GM21529 (cell line): ENCODE results near the gene DCAF7.

Experiments used
- ATAC-seq: cut with Tn5 transposase; IDR thresholded peaks from one replicate; pipeline ENCODE4 v1.9.1; 2021; ENCODE audit not compliant: unreplicated experiment

DCAF7 gene

GRCh38 chr17:63579633-63580032, 29.4 kb downstream of the DCAF7 start:
- no peak for ATAC-seq

DNA sequence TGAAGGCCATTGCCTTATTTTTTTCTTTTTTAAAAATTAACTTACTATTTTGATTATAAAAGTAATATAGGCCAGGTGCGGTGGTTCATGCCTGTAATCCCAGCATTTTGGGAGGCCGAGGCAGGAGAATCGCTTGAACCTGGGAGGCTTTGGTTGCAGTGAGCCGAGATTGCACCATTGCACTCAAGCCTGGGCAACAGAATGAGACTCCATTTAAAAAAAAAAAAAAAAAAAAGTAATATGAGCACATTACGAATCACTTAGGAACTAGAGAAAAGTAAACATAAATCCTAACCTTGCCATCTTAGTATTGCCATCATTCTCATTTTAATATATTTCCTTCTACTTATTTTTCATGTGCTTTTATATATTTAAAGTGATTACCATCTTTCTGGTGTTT, 37.5 kb downstream of the DCAF7 start:
- no peak for ATAC-seq

DNA sequence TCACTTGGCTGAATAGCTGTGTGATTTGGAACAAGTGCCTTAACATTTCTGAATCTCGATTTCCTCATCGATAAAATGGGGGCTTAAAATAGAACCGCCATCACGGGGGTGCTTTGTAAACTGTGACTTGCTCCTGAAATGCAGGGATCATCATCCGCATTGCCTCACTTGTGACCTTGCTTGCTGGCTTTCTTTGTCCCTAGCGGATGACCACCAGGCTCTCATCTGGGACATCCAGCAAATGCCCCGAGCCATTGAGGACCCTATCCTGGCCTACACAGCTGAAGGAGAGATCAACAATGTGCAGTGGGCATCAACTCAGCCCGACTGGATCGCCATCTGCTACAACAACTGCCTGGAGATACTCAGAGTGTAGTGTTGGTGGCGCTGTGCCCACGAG, 38.5 kb downstream of the DCAF7 start:
- no peak for ATAC-seq

GRCh38 chr17:63589646-63590045, 39.4 kb downstream of the DCAF7 start:
- ATAC-seq, result no peak

DNA sequence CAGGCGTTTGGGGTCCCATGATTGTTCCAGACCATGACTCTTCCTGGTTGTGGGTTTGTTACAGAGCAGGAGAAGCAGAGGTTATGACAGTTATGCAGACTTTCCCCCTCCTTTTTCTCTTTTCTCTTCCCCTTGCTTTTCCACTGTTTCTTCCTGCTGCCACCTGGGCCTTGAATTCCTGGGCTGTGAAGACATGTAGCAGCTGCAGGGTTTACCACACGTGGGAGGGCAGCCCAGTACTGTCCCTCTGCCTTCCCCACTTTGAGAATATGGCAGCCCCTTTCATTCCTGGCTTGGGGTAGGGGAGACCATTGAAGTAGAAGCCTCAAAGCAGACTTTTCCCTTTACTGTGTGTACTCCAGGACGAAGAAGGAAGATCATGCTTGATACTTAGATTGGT, 42.5 kb downstream of the DCAF7 start:
- ATAC-seq, result no peak

GRCh38 chr17:63595132-63595531, 44.9 kb downstream of the DCAF7 start:
- ATAC-seq, result no peak

DNA sequence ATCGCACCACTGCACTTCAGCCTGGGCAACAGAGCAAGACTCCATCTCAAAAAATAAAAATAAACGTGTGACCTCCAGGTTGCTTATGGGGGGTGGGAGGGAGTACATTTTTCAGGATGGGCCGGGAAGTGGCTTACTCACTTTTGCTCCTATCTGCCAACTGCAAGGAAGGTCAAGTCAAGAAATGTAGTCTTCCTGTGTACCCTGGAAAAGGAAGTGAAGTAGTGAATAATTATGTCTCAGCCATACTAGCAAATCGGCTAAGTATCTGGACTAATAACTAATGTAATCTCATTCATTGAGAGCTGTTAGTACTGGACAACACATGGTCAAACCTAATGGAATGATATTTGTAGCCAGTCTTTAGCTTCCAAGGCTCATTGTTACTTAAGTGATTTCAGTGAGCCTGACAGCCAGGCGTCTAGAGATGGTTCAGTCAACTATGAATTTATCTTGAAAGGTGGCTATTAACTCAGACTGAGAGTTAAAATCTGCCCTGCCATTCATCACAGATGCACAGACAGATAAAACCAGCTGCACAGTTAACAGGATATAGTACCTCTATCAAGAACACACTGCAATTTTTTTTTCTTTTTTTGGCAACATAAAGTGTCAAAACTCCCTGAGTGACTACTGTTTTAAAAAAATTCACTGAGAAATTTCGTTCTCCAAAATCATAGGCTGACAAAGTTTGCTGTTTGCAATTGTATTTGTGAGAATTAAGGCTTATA, 46.7 kb downstream of the DCAF7 start:
- no peak for ATAC-seq

- no peak for ATAC-seq
Measured at GRCh38 chr17:63598281-63598680, 48.0 kb downstream of the DCAF7 start.

- ATAC-seq, result peak; percentile 89
Measured at GRCh38 chr17:63600569-63601438, 50.5 kb downstream of the DCAF7 start, which contains the start of gene TACO1. Gene TACO1 (plus strand): TSS chr17:63600895. CDS start chr17:63601084, 189 bp downstream.

GRCh38 chr17:63601439-63602371, 51.4 kb downstream of the DCAF7 start:
- ATAC-seq, result no peak

- no peak for ATAC-seq
Measured at GRCh38 chr17:63609816-63610573, 59.7 kb downstream of the DCAF7 start.

GRCh38 chr17:63610854-63611253, 60.6 kb downstream of the DCAF7 start:
- ATAC-seq, result no peak

DNA sequence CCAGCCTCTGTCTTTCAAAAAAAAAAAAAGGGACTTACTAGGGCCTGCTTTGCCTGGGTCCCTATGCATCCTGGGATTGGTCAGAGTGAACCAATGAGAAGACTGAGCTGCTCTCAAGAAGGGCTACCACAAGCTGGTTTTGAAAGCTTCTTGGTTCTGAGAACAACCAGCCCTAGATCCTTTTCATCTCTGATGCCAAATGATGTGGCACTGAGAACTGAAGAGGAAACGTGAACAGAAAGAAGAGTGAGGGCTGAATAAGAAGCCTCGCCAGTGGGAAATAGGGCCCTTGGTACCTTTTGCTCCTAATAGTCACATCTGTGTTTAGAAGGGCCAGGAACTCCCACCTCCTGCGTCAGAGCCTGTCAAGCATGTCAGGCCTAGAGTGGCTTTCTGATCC, 61.1 kb downstream of the DCAF7 start:
- ATAC-seq, result no peak

DNA sequence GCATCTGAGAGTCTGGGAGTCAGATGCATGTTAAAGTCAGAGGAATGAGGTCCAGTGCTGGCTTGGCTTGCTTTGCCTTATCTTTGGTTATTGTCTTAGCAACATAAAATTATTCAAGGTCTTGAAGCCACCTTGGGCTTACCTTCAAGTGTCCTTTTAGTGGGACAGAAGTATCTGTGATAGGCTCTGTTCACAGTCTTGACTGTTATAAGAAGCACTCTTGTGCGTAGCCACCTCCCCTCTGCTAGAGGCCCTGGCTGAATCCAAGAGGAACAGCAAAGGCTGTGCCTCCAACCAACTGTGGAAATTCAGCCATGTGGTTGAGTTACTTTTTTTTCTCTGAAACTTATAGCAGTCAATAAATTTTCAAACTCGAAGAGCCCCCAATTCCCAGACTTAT, 63.4 kb downstream of the DCAF7 start:
- no peak for ATAC-seq

DNA sequence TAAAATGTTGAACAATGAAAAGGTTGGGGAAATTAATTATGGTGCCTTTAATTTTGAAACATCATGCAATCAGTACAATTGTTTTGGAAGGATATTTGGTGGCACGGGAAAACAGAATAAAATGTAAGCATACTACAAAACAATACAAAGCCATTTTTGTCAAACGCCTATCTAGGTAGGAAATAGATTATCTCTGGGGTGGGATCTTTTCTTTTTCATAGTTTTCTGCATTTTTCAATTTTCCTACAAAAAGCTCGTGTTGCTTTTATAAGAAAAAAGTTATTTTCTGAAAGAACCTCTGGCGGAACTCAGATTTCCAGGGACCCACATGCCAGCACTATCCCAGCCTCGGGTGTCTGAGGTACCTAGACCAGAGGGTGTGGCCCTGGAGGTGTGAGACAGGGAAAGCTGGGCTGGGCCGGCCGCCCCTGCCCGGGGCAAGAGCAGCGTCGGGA, 71.0 kb downstream of the DCAF7 start:
- no peak for ATAC-seq

- peak; percentile 90 for ATAC-seq
Measured at GRCh38 chr17:63621684-63622573, 71.7 kb downstream of the DCAF7 start, which contains the start of gene MAP3K3. Gene MAP3K3 (plus strand): TSS chr17:63622417. CDS start chr17:63622760, 343 bp downstream.

DNA sequence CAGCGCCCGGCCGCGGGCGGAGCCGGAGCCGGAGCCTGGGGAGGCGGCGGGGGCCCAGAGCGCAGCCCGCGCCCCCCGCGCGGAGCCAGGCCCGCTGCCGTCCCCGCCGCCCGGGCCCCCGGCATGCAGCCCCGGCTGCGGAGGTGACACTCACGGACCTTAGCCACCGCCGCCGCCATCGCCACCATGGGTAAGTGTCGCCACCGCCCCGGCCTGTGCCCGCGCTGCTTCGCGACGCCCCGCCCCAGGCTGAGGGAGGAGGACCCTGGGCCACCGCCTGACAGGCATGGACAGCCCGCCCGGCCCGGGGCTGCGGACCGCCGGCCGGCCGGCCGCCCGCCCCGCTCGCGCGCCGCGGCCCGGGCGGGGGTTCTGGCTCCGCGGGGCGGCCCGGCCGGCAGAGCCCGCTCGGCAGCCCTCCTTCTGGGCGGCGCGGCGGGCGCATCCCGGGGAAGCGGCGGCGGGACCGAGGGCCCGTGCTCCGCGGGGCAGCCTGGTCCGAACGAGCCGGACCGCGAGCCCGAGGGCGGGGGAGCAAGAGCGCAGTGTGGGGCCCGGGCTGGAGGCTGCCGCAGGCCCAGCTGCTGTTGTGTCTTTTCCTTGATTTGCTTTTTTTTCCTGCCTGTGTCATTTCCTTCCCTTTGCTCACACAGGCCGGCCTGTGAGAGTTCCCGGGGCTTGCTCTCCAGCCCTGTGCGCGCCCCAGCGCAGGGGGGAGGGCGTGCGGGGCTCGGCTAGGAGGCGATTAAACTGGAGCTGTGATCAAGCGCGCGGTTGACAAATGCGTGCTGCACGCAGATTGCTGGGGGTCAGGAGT, 72.5 kb downstream of the DCAF7 start:
- peak; percentile 23 for ATAC-seq

DNA sequence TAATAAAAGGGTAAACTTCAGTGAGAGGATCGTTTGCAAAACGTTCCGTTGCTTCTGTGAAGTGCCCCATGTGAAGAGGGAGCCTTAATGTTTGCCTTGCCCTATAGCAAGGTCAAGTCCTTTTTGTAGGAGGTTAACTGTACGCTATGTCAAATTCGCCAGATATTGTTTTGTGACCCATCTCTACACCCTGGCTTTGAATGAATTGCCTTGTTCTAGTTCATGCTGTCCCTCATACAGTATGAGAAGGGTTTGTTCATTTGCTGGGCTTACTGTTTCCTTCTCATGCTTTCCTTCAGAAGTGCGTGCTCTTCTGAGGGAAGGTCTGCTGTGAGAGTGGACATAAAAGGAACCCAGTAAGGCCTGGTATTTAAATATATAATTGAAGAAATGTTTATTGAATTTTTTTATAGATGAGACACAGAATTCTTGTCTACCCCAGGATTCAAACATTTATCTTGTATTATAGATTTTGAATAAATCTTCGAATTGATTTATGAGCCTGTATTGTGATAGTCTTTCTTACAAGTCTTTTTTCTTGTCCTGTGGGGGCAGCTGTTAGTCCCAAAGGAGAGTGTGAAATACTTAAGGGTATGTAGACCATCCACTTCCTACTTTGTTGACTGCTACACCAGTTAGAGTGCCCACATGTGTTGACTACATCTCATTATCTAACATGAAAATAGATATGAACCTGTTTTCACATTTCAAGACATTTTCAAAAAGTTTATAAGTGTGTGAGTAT, 73.7 kb downstream of the DCAF7 start:
- no peak for ATAC-seq
